ENCODE measurements around the gene BAHD1.

GRCh38 chr15:40407330-40407990, 33.3 kb upstream of the BAHD1 start:
- TF ChIP-seq CTCF (IDR thresholded peaks at IDR 0.05): no peak
- no peak for TF ChIP-seq POLR2A (IDR thresholded peaks at IDR 0.05; ENCODE audit: low read depth)
- TF ChIP-seq POLR2AphosphoS5 (IDR thresholded peaks at IDR 0.05): no peak
- no peak for TF ChIP-seq EP300 (IDR thresholded peaks at IDR 0.05)
